SK-N-SH (cell line): ENCODE results near the gene AMZ1. TPM values are rescaled to one million over a fixed set of nuclear protein-coding genes. Genes with fewer than 3 reads are reported as not detected.

Experiments
- CTCF ChIA-PET: fragments of 300-600, 350-600 bp; formaldehyde crosslinking; extraction: SDS; loops from one replicate; lab custom pipeline; 2021; lab: Yijun Ruan, JAX
- POLR2A ChIA-PET: fragments of 350-600 bp; sonication (Branson Sonifier 250); formaldehyde crosslinking; extraction: SDS; loops from one replicate; lab custom pipeline; 2020; ENCODE audit warnings: antibody characterized with exemption, inconsistent platforms; lab: Yijun Ruan, JAX
- DNase-seq: peaks from one replicate; pipeline ENCODE4 v3.0.0; 2012
- H2AFZ ChIP-seq: fragments of 200-600 bp; sonication (generic); 2 replicates; pipeline ENCODE4 v1.8.1; 2016; ENCODE audit warnings: antibody characterized with exemption, mild to moderate bottlenecking, low read depth
- H3F3A ChIP-seq: fragments of 200-600 bp; sonication (generic); replicated peaks from 2 replicates; pipeline ENCODE3; 2016; ENCODE audit warnings: antibody characterized with exemption, mild to moderate bottlenecking; ENCODE audit not compliant: insufficient read depth
- H3K27ac ChIP-seq, 2 experiments: fragments of 200-500 bp in 1 of 2; fragments of 200-600 bp in 1 of 2; sonication (Bioruptor generic) in 1 of 2; sonication (generic), shearing (Covaris generic) in 1 of 2; 2 replicates each; pipeline versions ENCODE4 v1.5.1 to v1.6.1; 2014 to 2016; ENCODE audit warnings: low read depth in 2 of 2, inconsistent platforms in 1 of 2, low read length in 1 of 2, mild to moderate bottlenecking in 1 of 2, mixed read lengths in 1 of 2
- H3K27me3 ChIP-seq: fragments of 200-600 bp; sonication (generic), shearing (Covaris generic); 2 replicates; pipeline ENCODE4 v1.6.1; 2016; ENCODE audit warnings: mixed run types; ENCODE audit not compliant: insufficient read depth
- H3K36me3 ChIP-seq, 2 experiments: fragments of 200-500 bp in 1 of 2; fragments of 200-600 bp in 1 of 2; sonication (Bioruptor generic) in 1 of 2; sonication (generic) in 1 of 2; replicated peaks in 1 of 2; 2 replicates each; pipeline versions ENCODE3 to v1.5.1; 2014 to 2016; ENCODE audit warnings: low read length in 1 of 2, mild to moderate bottlenecking in 1 of 2; ENCODE audit not compliant: insufficient read depth in 2 of 2, control insufficient read depth in 1 of 2
- H3K4me1 ChIP-seq, 2 experiments: fragments of 200-500 bp in 1 of 2; fragments of 200-600 bp in 1 of 2; sonication (Bioruptor generic) in 1 of 2; sonication (generic), shearing (Covaris generic) in 1 of 2; 2 replicates each; pipeline versions ENCODE4 v1.5.1 to v1.6.1; 2014 to 2016; ENCODE audit warnings: low read depth in 1 of 2, low read length in 1 of 2, mixed run types in 1 of 2; ENCODE audit not compliant: insufficient read depth in 2 of 2, control insufficient read depth in 1 of 2
- H3K4me2 ChIP-seq: fragments of 200-600 bp; sonication (generic), shearing (Covaris generic); 2 replicates; pipeline ENCODE4 v1.6.1; 2017; ENCODE audit warnings: mixed run types
- H3K4me3 ChIP-seq, 2 experiments: fragments of 200-500 bp in 1 of 2; fragments of 200-600 bp in 1 of 2; sonication (Bioruptor generic) in 1 of 2; sonication (generic), shearing (Covaris generic) in 1 of 2; 2 replicates each; pipeline versions ENCODE4 v1.5.1 to v1.8.1; 2014 to 2016; ENCODE audit warnings: low read depth in 2 of 2, inconsistent platforms in 1 of 2, low read length in 1 of 2, mild to moderate bottlenecking in 1 of 2, mixed read lengths in 1 of 2, moderate library complexity in 1 of 2
- H3K79me2 ChIP-seq: fragments of 200-600 bp; sonication (generic); 2 replicates; pipeline ENCODE4 v1.8.1; 2017; ENCODE audit warnings: mild to moderate bottlenecking; ENCODE audit not compliant: insufficient read depth
- H3K9ac ChIP-seq: fragments of 200-600 bp; sonication (generic); 2 replicates; pipeline ENCODE4 v1.6.1; 2017; ENCODE audit warnings: mixed run types
- H3K9me2 ChIP-seq: fragments of 200-600 bp; sonication (generic); 2 replicates; pipeline ENCODE4 v1.6.1; 2017; ENCODE audit warnings: mixed run types
- H3K9me3 ChIP-seq: fragments of 200-600 bp; sonication (generic); 2 replicates; pipeline ENCODE4 v1.6.1; 2017; ENCODE audit warnings: mixed run types, mild to moderate bottlenecking, moderate library complexity
- H4K20me1 ChIP-seq: fragments of 200-600 bp; sonication (generic); 2 replicates; pipeline ENCODE4 v1.6.1; 2017; ENCODE audit warnings: mild to moderate bottlenecking, mixed run types; ENCODE audit not compliant: insufficient read depth
- FOSL2 ChIP-seq: IDR thresholded peaks from 2 replicates; pipeline ENCODE4 v1.4.0; 2012; ENCODE audit warnings: low read depth, mild to moderate bottlenecking, moderate library complexity, borderline replicate concordance
- FOXM1 ChIP-seq: IDR thresholded peaks from 2 replicates; pipeline ENCODE4 v1.4.0; 2012; ENCODE audit warnings: low read depth, mild to moderate bottlenecking
- MEF2A ChIP-seq: IDR thresholded peaks from 2 replicates; pipeline ENCODE4 v1.4.0; 2012; ENCODE audit warnings: low read depth, borderline replicate concordance
- PBX3 ChIP-seq: IDR thresholded peaks from 2 replicates; pipeline ENCODE4; 2012
- POLR2AphosphoS5 ChIP-seq: IDR thresholded peaks from 2 replicates; pipeline ENCODE4 v1.6.1; 2012; ENCODE audit warnings: low read depth, low read length
- RAD21 ChIP-seq: IDR thresholded peaks from 2 replicates; pipeline ENCODE4 v1.6.1; 2012; ENCODE audit warnings: mild to moderate bottlenecking, low read length
- REST ChIP-seq: IDR thresholded peaks from 2 replicates; pipeline ENCODE4 v1.6.1; 2012; ENCODE audit warnings: mild to moderate bottlenecking, low read depth, low read length, moderate library complexity
- RFX5 ChIP-seq: IDR thresholded peaks from 2 replicates; pipeline ENCODE4 v1.6.1; 2012; ENCODE audit warnings: mild to moderate bottlenecking, improper control_type of control experiment, low read length
- SIN3A ChIP-seq: IDR thresholded peaks from 2 replicates; pipeline ENCODE4 v1.6.1; 2012; ENCODE audit warnings: low read depth, mild to moderate bottlenecking, low read length, moderate library complexity, borderline replicate concordance
- USF2 ChIP-seq: fragments of 150-350 bp; IDR thresholded peaks from 2 replicates; pipeline ENCODE4 v1.6.1; 2017; ENCODE audit warnings: antibody characterized with exemption, low read length, low read depth, borderline replicate concordance
- WGBS: methylation state at CpG from one replicate; pipeline ENCODE4 v1.1.6; 2017; ENCODE audit warnings: low lambda C conversion rate; 5-methylcytosine and 5-hydroxymethylcytosine counted together
- polyA plus RNA-seq, 3 experiments: library from polyadenylated mRNA; depleted of rRNA; stranded (reverse); fragments of >200 nt; gene quantifications; 2 replicates each; pipeline ENCODE4 v1.2.3, GENCODE V29; 2012
- TF ChIP-seq, protein P1 (sequence below): fragments of 200-600 bp; sonication (generic); IDR thresholded peaks from 2 replicates; pipeline ENCODE4 v1.6.1; 2017; ENCODE audit warnings: antibody characterized with exemption, mild to moderate bottlenecking, moderate library complexity

AMZ1 gene
- polyA plus RNA-seq, 1 of the 3 experiments (the other 2 are of a cell fraction), result 0.15 TPM

DNA sequence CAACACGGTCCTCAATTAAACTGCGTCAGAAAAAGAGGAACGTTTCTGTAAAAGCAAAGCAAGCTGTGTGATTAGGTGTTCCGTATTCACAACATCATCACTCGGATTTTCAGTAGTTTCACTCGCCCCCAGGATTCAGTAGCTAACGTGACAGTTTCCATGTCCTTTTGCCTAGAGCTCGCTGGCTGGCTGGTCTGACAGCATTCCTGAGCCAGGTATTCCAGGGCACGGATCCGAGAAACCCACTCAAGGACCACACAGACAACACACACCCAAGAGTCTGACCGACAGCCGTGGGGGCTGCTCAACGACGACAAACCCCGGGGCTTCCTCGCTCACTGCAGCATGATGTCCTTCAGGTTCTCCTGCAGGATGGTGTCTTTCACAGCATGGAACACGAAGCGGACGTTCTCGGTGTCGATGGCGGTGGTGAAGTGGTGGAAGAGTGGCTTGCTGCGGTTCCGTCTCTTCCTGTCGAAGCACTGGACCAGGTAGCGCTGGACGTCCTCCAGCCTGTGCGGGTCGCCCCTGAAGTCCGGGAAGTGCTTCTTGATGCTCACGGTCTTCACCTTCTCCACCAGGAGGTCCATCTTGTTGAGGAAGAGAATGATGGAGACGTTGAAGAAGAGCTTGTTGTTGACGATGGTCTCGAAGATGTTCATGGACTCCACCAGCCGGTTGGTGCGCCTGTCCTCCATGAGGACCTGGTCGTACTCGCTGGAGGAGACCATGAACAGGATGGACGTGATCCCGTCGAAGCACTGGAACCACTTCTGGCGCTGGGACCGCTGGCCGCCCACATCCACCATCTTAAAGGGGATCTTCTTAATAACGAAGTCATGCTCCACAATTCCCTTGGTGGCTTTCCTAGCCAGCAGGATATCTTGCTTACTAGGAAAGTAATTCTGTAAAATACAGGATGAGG lies 43.1 kb downstream of the AMZ1 start:
- ChIA-PET POLR2A (no interaction called here), CTCF (interaction anchor here (11.1 kb wide), 1 partner anchor 15 kb away, joined by 94 read pairs; no protein-coding TSS in a partner anchor)
- DNase-seq, result no peak

DNA sequence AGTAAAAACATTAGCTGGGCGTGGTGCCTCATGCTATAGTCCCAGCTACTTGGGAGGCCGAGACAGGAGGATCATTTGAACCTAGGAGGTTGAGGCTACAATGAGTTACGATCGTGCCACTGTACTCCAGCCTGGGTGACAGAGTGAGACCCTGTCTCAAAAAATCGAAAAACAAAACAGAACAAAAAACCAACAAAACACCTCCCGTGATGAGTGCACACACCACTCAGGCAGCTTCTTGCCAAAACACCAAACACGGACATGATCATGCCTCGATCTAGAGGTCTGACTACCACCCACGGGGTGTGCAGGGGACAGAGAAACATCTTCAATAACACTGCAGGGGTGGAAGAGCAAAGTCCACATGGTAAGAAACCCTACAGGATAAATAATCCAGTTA lies 44.4 kb downstream of the AMZ1 start:
- peaks cover 0 to 14% of the 10 kb centered on the region in 2 experiments; a peak in 1 of 4 replicates for H3K4me1 ChIP-seq
- DNase-seq, result no peak
- H3F3A ChIP-seq, result no peaks in the 10 kb centered on the region
- peaks cover 12% of the 10 kb centered on the region; the same call in 1 of the 2 replicates for H3K79me2 ChIP-seq
- peaks cover 0 to 33% of the 10 kb centered on the region in 2 experiments for H3K36me3 ChIP-seq
- H2AFZ ChIP-seq, result no peak overlapping the region
- ChIA-PET POLR2A (no interaction called here), CTCF (interaction anchor here (0.8 to 11.1 kb wide), 3 partner anchors 16 to 28 kb away, joined by 3 to 94 read pairs (median 5); no protein-coding TSS in a partner anchor)
- H3K4me3 ChIP-seq, result no peak overlapping the region
- no peak overlapping the region for H3K4me2 ChIP-seq
- no peaks in the 10 kb centered on the region for H3K9me3 ChIP-seq
- H3K9me2 ChIP-seq, result no peaks in the 10 kb centered on the region
- WGBS, result 91% methylated on average over 9 of the region's 9 CpGs
- H3K27me3 ChIP-seq, result no peaks in the 10 kb centered on the region
- H3K27ac ChIP-seq, result no peak overlapping the region
- peaks cover 11% of the 10 kb centered on the region for H4K20me1 ChIP-seq
- H3K9ac ChIP-seq, result no peak overlapping the region
- TF ChIP-seq POLR2AphosphoS5 (no peak), PBX3 (no peak), FOSL2 (no peak), REST (no peak), USF2 (no peak), FOXM1 (no peak), SIN3A (no peak), RAD21 (no peak)

More for the DNA sequence above, 43.1 kb downstream of the AMZ1 start:
- peaks cover 6% of the 10 kb centered on the region; the same call in 1 of the 2 replicates for H4K20me1 ChIP-seq
- H3K79me2 ChIP-seq, result peaks cover 14% of the 10 kb centered on the region; the same call in 1 of the 2 replicates
- no peaks in the 10 kb centered on the region for H3K9me2 ChIP-seq
- H3K27ac ChIP-seq, result no peak overlapping the region
- TF ChIP-seq PBX3 (no peak), RFX5 (no peak), MEF2A (no peak)
- TF ChIP-seq, protein P1, sequence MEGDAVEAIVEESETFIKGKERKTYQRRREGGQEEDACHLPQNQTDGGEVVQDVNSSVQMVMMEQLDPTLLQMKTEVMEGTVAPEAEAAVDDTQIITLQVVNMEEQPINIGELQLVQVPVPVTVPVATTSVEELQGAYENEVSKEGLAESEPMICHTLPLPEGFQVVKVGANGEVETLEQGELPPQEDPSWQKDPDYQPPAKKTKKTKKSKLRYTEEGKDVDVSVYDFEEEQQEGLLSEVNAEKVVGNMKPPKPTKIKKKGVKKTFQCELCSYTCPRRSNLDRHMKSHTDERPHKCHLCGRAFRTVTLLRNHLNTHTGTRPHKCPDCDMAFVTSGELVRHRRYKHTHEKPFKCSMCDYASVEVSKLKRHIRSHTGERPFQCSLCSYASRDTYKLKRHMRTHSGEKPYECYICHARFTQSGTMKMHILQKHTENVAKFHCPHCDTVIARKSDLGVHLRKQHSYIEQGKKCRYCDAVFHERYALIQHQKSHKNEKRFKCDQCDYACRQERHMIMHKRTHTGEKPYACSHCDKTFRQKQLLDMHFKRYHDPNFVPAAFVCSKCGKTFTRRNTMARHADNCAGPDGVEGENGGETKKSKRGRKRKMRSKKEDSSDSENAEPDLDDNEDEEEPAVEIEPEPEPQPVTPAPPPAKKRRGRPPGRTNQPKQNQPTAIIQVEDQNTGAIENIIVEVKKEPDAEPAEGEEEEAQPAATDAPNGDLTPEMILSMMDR, result no peak
- H3F3A ChIP-seq, result no peaks in the 10 kb centered on the region
- no peak overlapping the region for H2AFZ ChIP-seq
- H3K36me3 ChIP-seq, result peaks cover 0 to 40% of the 10 kb centered on the region in 2 experiments
- H3K9me3 ChIP-seq, result no peaks in the 10 kb centered on the region
- 97% methylated on average over 45 of the region's 45 CpGs for WGBS
- H3K4me2 ChIP-seq, result no peak overlapping the region
- H3K9ac ChIP-seq, result no peak overlapping the region
- no peaks in the 10 kb centered on the region for H3K27me3 ChIP-seq
- peaks cover 0 to 14% of the 10 kb centered on the region in 2 experiments; a peak in 1 of 4 replicates for H3K4me1 ChIP-seq
- no peak overlapping the region for H3K4me3 ChIP-seq
